NCI-H2081 (cell line): Measurements from ENCODE around the gene CAVIN2.

ENCODE experiments used
- DNase-seq, 2 experiments: peaks; one replicate each; lab custom pipeline; 2025; lab: John Stamatoyannopoulos, UW

Gene CAVIN2

DNA sequence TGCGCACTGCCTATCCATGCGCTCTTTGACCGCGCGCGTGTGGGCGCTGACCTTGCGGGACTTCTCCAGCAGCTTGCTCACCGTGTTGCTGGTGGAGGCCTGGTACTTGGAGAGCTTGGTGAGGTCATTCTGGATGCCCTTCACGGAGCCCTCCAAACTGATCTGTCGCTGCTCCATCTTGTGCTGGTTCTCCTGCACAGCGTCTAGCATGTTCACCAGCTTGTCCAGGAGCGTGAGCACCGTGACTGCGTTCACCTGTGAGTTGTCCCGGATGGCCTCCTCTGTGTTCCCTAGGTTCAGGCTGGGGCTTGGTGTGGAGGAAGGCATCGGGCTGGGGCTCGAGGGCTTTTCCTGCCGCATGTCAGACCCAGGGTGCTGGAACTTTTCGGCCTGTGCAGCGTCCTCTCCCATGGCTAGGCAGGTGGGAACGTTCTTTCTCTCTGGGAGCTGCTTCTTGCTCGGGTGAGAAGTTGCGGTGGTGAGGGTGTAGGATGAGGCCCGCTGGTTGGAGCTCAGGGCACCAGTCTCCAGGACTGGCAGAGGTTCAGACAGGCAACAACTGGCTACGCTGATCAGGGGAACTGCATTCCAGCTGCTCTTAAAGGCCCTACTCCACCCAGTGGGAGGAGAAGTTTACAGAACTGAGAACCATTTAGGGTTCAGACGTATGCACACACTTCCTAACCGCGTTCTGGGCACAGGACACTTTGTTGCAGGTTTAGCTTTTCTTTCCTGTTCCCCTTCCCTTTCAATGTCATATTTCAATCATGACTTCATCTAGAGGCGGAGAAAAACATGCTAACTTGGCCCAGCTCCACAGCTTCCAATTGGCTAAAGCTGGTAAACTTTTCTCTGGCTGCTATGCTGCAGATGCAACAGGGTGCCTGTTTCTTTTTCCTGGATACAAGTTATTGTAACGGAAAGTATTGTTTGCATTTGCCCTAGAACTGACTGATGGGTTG is at the start of gene CAVIN2:
TSS of gene CAVIN2 (minus strand) at position 574 of the 962 bp plus-strand sequence. CDS start at position 411, 163 bp downstream.
- no peak for DNase-seq

- no peak for DNase-seq
Measured at GRCh38 chr2:191895743-191896142, 48.9 kb upstream of the CAVIN2 start.

GRCh38 chr2:191895195-191895594 is 48.3 kb upstream of the CAVIN2 start:
- no peak for DNase-seq

GRCh38 chr2:191894681-191895147 is 47.8 kb upstream of the CAVIN2 start:
- DNase-seq: no peak

GRCh38 chr2:191892391-191892790 is 45.5 kb upstream of the CAVIN2 start:
- DNase-seq: no peak

DNA sequence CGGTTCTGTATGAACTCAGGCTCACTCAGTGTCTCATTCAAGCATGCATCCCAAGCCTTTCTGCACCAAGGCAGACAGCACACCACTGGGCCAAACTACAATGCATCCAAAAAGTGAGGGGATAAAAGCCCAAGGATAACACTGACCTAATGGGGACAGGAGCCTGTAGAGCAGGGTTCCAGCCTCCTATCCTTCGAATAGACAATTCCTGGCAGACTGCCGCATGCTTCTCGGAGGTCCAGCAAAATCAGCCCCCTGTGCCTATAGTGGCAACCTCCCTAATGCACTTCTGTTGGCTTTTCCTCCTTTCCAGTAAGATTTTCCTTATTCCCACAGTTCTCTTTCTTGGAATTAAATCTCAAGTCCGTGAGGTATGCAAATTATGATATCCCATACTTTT is 44.8 kb upstream of the CAVIN2 start:
- DNase-seq: no peak

DNA sequence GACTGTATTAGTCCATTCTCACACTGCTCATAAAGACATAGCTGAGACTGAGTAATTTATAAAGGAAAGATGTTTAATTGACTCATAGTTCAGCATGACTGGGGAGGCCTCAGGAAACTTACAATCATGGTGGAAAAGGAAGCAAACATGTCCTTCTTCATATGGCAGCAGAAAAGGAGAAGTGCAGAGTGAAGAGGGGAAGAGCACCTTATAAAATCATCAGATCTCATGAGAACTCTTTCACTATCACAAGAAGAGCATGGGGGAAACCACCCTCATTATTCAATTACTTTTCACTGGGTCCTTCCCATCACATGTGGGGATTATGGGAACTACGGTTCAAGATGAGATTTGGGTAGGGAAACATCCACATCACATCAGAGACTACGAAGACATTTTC is 43.0 kb upstream of the CAVIN2 start:
- DNase-seq: no peak

- no peak for DNase-seq
Measured at GRCh38 chr2:191888400-191889166, 41.7 kb upstream of the CAVIN2 start.

- DNase-seq: peak in 1 of 2 experiments; percentile 68
Measured at GRCh38 chr2:191885650-191886049, 38.8 kb upstream of the CAVIN2 start.

DNA sequence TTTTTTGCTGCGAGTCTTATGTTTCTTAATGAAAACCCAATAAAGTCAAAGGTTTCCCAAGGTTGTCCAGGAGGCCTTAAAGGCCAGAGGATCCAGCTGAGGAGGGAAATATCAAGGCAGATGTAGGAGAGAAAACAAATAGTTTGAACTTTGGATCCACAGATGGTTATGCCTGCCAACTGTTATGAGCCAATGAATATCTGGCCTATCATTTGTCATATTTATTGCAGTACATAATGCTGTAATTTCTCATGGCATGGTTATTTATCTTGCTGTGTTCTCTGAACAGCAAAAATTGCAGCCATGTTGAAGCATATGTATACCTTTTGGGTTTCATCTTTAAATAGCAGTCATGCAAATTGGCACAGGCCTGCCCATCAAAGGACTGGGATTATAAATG is 38.2 kb upstream of the CAVIN2 start:
- DNase-seq: peak in 1 of 2 experiments; percentile 68

DNA sequence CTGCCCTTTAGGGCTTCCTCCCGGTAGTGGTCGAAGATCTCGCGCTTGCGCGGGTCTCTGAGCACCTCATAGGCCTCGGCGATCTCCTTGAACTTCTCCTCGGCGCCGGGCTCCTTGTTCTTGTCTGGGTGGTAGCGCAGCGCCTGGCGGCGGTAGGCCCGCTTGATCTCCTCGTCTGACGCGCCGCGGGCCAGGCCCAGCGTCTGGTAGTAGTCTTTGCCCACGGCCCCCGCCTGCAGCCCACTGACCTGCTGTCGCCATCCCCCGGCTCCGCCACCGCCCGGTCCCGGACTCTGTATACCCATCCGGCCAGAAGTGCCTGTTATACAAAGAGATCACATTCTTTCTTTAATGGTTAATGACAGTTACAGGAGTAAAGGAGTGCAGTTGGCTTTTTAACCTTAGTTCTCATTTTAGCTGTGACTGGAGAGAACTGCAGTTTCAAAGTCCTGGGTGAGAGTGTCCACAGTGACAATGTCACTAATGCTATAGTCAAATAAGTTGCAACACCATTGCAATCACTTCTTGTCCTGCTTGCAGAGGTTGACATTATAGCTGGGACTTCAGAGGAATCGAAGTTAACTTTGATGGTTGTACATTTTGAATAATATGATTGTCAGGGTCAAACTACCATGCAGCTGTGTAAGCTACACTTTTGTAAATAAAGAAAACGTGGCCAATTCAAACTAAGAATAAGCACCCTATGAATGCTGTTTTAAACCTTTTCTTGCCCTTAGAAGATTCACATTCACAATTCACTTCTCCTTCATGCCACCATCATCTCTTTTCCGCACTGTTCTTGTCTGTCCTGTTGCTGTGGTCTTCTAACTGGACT is 35.3 kb upstream of the CAVIN2 start:
- no peak for DNase-seq

DNA sequence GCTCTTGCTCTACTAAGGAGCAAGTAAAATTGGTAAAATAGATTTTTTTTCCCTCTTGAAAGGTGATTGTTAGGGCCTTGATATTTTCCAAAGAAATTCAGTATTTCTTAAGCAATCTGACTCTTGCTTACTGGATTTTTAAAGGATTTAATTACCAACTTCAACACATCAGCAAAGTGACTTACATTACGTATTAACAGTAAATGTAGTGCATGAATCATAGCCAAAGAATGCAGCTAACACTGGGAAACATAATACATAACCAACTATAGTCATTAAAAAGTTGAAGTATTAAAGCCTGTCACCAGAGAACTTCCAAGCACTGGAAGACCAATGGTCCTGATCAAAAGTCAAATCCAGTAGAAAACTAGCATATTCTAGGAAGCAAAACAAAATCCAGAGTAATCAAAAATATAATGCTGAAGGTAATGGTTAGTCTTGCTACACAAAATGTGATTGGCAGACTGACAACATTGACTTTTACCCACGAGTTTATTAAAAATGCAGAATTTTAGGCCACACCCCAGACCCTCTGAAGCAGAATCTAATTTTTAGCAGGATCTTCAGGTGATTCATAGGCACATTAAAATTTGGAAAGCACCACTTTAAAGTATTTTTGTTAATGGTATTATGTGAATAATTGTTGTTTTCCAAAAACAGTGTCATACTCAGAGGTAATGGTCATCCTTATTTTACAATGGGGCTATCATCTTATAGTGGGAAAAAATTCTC is 31.8 kb upstream of the CAVIN2 start:
- DNase-seq: no peak

DNA sequence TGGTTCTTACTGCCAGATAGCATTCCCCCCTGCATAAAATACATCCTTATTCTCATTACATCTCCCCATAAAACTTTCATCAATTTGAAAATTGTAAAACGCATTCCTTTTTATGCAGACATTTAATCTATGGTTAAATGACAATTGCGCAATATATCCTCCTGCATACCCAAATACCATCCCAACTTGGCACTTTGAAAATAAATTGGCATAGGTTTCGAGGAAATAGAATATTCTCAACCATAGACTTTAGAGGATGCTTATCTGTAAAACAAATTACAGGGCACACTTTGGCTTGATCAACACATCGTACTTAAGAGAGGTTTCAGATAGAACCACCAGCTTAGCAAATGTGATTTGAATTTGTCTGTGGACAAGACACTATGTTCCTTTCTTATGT is 31.0 kb upstream of the CAVIN2 start:
- DNase-seq: no peak

DNA sequence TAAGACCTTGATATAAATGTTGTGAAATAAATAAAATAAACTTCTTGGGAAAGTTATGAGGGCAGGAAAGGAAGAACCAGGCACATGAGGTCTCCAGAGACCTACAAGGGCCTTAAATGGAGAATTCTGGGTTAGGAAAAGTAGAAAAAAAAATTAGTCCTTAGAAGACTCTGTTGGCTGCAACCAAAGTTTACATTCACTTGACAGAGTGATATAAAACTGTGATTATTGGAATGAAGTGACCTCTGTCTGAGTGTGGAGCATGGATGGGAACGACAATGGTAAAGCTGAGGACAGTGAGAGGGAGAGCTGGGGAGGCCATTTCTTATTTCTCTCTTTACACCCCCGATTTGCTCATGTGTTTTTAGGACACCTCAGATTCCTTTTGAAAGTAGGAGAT is 29.0 kb upstream of the CAVIN2 start:
- DNase-seq: no peak

GRCh38 chr2:191870744-191871143 is 23.9 kb upstream of the CAVIN2 start:
- peak in 1 of 2 experiments; percentile 5 for DNase-seq

DNA sequence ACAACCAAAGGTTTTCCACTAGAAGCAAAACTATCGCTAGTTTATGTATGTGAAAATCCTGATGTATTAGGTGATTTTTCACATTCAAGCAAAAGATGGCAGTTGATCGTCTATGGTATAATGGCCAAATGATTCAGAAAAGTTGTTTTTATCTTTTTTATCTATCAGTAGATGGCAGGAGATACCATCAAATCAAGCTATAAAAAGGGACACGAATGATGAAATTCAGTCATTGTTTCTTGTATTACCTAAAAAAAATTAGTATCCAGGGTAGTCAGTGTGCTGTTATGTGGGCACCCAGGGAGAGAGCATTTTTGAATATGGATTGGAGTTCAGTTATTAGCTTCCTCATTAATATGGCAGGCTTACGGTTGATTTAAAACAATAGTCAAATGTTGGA is 22.9 kb upstream of the CAVIN2 start:
- DNase-seq: no peak

- peak; percentile 57 to 73 for DNase-seq
Measured at GRCh38 chr2:191869178-191869577, 22.3 kb upstream of the CAVIN2 start.

DNA sequence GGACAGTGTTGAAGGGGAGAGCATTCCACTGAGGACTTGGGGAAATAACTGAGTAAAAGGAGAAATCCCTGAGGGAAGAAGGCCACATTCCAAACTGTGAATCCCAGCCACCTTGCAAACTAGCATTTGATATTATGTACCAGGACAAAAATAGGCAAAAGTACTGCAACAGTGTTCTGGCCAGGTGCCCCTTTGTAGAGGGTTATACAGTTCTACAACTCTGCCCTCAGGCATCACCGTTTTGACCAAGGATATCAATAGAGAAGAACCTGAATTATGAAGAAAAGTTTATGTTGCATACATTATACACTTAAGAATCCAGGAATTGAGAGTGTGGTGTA is 20.6 kb upstream of the CAVIN2 start:
- no peak for DNase-seq

DNA sequence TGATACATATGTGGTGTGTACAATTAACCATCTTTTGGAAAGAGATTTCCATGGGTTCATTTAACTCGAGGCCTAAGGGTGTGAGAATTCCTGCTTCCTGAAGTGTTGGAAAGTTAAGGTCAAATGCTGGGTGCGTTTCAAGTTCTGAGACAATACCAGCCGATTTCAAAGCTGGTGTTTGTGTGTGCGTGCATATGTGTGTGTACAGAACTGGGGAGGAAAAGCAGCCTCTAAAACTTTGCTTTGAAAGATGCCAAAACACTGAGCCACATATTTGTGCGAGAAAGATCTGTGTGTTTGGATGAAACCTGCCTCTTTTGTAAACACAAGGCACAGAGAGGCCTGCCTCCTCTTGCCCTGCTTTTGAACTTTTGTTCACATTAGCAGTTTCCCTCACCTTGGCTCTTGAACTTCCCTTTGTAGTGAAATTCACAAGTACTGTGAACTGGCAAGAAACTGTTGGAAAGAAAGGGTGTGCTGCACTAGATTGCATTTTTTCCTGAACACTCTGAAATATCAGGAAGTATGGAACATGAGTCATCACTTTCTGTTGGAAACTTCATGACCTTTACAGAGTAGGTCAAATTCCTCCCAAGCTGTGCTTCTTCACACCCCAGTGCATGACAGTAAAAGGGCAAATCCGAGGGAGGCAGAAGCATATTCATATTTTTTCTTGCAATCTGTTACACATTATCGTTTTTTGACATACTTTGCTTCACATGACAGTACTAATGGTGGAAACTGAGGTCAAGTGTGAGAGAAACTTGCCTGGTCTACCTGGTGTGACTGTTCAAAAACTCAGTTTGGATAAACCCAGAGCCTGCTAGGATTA is 20.0 kb upstream of the CAVIN2 start:
- no peak for DNase-seq

DNA sequence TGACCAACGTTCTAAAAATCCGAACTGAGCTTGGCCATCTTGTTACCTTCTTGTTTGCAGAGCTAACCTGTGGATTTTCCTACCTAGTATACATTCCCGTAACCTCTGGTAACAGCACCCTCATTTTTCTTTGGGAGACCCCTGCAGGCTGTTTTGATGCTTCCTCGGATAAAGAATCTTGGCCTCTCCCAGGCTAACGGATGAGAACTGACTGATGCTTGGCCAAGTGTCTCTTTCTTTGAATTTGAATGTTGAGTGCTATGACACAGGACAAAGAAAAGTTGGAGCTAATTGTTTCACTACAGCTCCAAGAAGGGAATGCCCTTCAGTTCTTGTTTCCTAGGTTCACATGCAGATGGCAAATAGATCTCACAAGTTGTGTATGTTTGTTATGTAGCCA is 19.3 kb upstream of the CAVIN2 start:
- DNase-seq: no peak
